Nephron (organoid): ENCODE data around the gene RNF223.
A peak's percentile ranks its signal among the peaks of the same experiment; 100 is the strongest.

Experiments
- H3K27ac Mint-ChIP-seq, 3 experiments: 2 replicates each; pipeline ENCODE4 v1.8.0; 2020; ENCODE audit warnings: mixed read lengths in 3 of 3, mild to moderate bottlenecking in 2 of 3, moderate library complexity in 1 of 3
- H3K27me3 Mint-ChIP-seq: 2 replicates; pipeline ENCODE4 v1.8.0; 2021; ENCODE audit warnings: low read depth, mild to moderate bottlenecking, moderate library complexity, mixed read lengths
- H3K36me3 Mint-ChIP-seq: 2 replicates; pipeline ENCODE4 v1.8.0; 2020; ENCODE audit warnings: low read depth, mixed read lengths
- H3K4me1 Mint-ChIP-seq: 2 replicates; pipeline ENCODE4 v1.8.0; 2020; ENCODE audit warnings: mixed read lengths
- H3K4me3 Mint-ChIP-seq, 3 experiments: 2 replicates each; pipeline ENCODE4 v1.8.0; 2020; ENCODE audit warnings: mild to moderate bottlenecking in 3 of 3, mixed read lengths in 3 of 3, moderate library complexity in 2 of 3
- H3K9me3 Mint-ChIP-seq: 2 replicates; pipeline ENCODE4 v1.8.0; 2020; ENCODE audit warnings: mixed read lengths
- CTCF ChIP-seq, 3 experiments: fragments of 200-600 bp; sonication (generic); IDR thresholded peaks; one replicate each; pipeline ENCODE4 v1.5.0; 2021; ENCODE audit warnings: antibody characterized with exemption in 3 of 3; ENCODE audit not compliant: unreplicated experiment in 3 of 3

Gene RNF223

GRCh38 chr1:1116701-1117468, 42.8 kb upstream of the RNF223 start:
- Mint-ChIP-seq H3K4me3 (peak overlapping the region; percentile 64 to 68 (median 66)), H3K27ac (no peak overlapping the region), H3K36me3 (peaks cover 25% of the 10 kb centered on the region), H3K27me3 (peaks cover 33% of the 10 kb centered on the region), H3K4me1 (peaks cover 14% of the 10 kb centered on the region), H3K9me3 (peaks cover 8% of the 10 kb centered on the region)
- TF ChIP-seq CTCF (IDR thresholded peaks at IDR 0.05; ENCODE audit: unreplicated experiment in 3 of 3): no peak

GRCh38 chr1:1115786-1116700, 41.9 kb upstream of the RNF223 start, which contains the start of gene C1orf159:
Gene C1orf159 (minus strand): TSS chr1:1116089. CDS start chr1:1091543, 24,546 bp downstream.
- peak within 1 kb of the TSS; percentile 88 to 89 (median 88) for H3K4me3 Mint-ChIP-seq
- H3K4me1 Mint-ChIP-seq: peaks cover 14% of the 10 kb centered on the region
- no peak within 1 kb of the TSS for H3K27ac Mint-ChIP-seq
- no peak for TF ChIP-seq CTCF (IDR thresholded peaks at IDR 0.05; ENCODE audit: unreplicated experiment in 3 of 3)
- peaks cover 32% of the 10 kb centered on the region for H3K36me3 Mint-ChIP-seq
- H3K9me3 Mint-ChIP-seq: peaks cover 8% of the 10 kb centered on the region
- peaks cover 32% of the 10 kb centered on the region for H3K27me3 Mint-ChIP-seq

- peaks cover 29% of the 10 kb centered on the region for H3K27me3 Mint-ChIP-seq
- peak overlapping the region; percentile 88 to 89 (median 88) for H3K4me3 Mint-ChIP-seq
- H3K9me3 Mint-ChIP-seq: peaks cover 8% of the 10 kb centered on the region
- no peak for TF ChIP-seq CTCF (IDR thresholded peaks at IDR 0.05; ENCODE audit: unreplicated experiment in 3 of 3)
- peaks cover 37% of the 10 kb centered on the region for H3K36me3 Mint-ChIP-seq
- no peak overlapping the region for H3K27ac Mint-ChIP-seq
- peaks cover 14% of the 10 kb centered on the region for H3K4me1 Mint-ChIP-seq
Observed at GRCh38 chr1:1115136-1115785, 41.2 kb upstream of the RNF223 start.

- Mint-ChIP-seq H3K36me3 (peaks cover 45% of the 10 kb centered on the region), H3K27ac (no peak overlapping the region), H3K9me3 (peaks cover 8% of the 10 kb centered on the region), H3K27me3 (peaks cover 24% of the 10 kb centered on the region), H3K4me1 (peaks cover 13% of the 10 kb centered on the region), H3K4me3 (peak overlapping the region; percentile 85 to 89 (median 88))
- TF ChIP-seq CTCF (IDR thresholded peaks at IDR 0.05; ENCODE audit: unreplicated experiment in 3 of 3): no peak
Observed at GRCh38 chr1:1114431-1114830, 40.3 kb upstream of the RNF223 start.

GRCh38 chr1:1112237-1112985, 38.3 kb upstream of the RNF223 start:
- peaks cover 11% of the 10 kb centered on the region for H3K9me3 Mint-ChIP-seq
- peaks cover 8% of the 10 kb centered on the region for H3K27me3 Mint-ChIP-seq
- peaks cover 7% of the 10 kb centered on the region for H3K4me1 Mint-ChIP-seq
- no peak overlapping the region for H3K27ac Mint-ChIP-seq
- TF ChIP-seq CTCF (IDR thresholded peaks at IDR 0.05; ENCODE audit: unreplicated experiment in 3 of 3): no peak
- H3K4me3 Mint-ChIP-seq: peak overlapping the region; percentile 25 to 52 (median 43)
- peaks cover 51% of the 10 kb centered on the region for H3K36me3 Mint-ChIP-seq
